Transverse colon (tissue), 4 donors: ENCODE results near the gene AIPL1. TPM values are rescaled to one million over a fixed set of nuclear protein-coding genes. Genes with fewer than 3 reads are reported as not detected.
"Not testable (repeated sequence)": the region's sequence is repeated elsewhere in the genome, so short reads cannot be mapped to it uniquely, and the experiment has no call there.

ENCODE experiments used
- DNase-seq: peaks from one replicate; pipeline ENCODE4 v3.0.0-alpha.2; 2019
- H3K27ac ChIP-seq, 4 donors: fragments of 200-600 bp; sonication (generic); 2 replicates each; pipeline ENCODE4 v1.5.1; 2016 to 2018; ENCODE audit warnings: inconsistent platforms in 4 of 4
- H3K27me3 ChIP-seq: fragments of 200-600 bp; sonication (generic); 2 replicates; pipeline ENCODE4 v1.5.1; 2017; ENCODE audit warnings: inconsistent platforms
- H3K36me3 ChIP-seq, 4 donors: fragments of 200-600 bp; sonication (generic); 2 replicates each; pipeline ENCODE4 v1.5.1; 2017 to 2019; ENCODE audit warnings: inconsistent platforms in 4 of 4
- H3K4me1 ChIP-seq, 4 donors: fragments of 200-600 bp; sonication (generic); 2 replicates each; pipeline ENCODE4 v1.5.1; 2017 to 2020; ENCODE audit warnings: inconsistent platforms in 4 of 4
- H3K4me3 ChIP-seq, 4 donors: fragments of 200-600 bp; sonication (generic); 1 replicate in 1 of 4; 2 replicates in 3 of 4; pipeline versions ENCODE4 v1.5.1 to v1.6.1; 2017 to 2019; ENCODE audit warnings: inconsistent platforms in 4 of 4
- H3K9me3 ChIP-seq, 2 donors: fragments of 200-600 bp; sonication (generic); 2 replicates each; pipeline ENCODE4 v1.5.1; 2017 to 2019; ENCODE audit warnings: inconsistent platforms in 2 of 2
- CTCF ChIP-seq, 5 experiments: fragments of 200-600 bp in 3 of 5; fragments of 450-650 bp in 2 of 5; sonication (generic) in 3 of 5; IDR thresholded peaks; 1 replicate in 2 of 5; 2 replicates in 3 of 5; pipeline ENCODE4 v1.5.1; 2016 to 2017; ENCODE audit warnings: antibody characterized with exemption in 5 of 5, inconsistent platforms in 3 of 5, mild to moderate bottlenecking in 2 of 5, moderate library complexity in 1 of 5
- EP300 ChIP-seq: sonication (generic); formaldehyde crosslinking; IDR thresholded peaks from one replicate; pipeline ENCODE4 v1.6.1; 2017; ENCODE audit warnings: antibody characterized with exemption, low read depth
- POLR2A ChIP-seq: fragments of 450-650 bp; IDR thresholded peaks from one replicate; pipeline ENCODE4 v1.6.1; 2016; ENCODE audit warnings: antibody characterized with exemption, mild to moderate bottlenecking, moderate library complexity
- POLR2AphosphoS5 ChIP-seq, 3 donors: sonication (generic); formaldehyde crosslinking; IDR thresholded peaks; one replicate each; pipeline ENCODE4 v1.6.1; 2016; ENCODE audit warnings: antibody characterized with exemption in 3 of 3
- WGBS, 2 donors: methylation state at CpG; one replicate each; pipeline ENCODE4 v1.1.5; 2018; ENCODE audit warnings: low coverage in 1 of 2; 5-methylcytosine and 5-hydroxymethylcytosine counted together
- in situ Hi-C, 4 donors: fragments of 200-750 bp; cut with MboI; loops; one replicate each; pipeline versions ENCODE4 v1.15.0 to v1.15.1; 2017; ENCODE audit warnings: low sequenced_read_pairs in 3 of 4, low pct_ligation_motif_present in 1 of 4, low pct_unique_long_range_greater_than_20kb in 1 of 4
- intact Hi-C: fragments of 100-400 bp; cut with DNase I; formaldehyde crosslinking; loops from one replicate; pipeline ENCODE4 v1.15.1; 2023; ENCODE audit warnings: low total_unique reads
- total RNA-seq, 4 donors: library from RNA; depleted of rRNA; stranded (reverse); fragments of >200 nt; gene quantifications; one replicate each; pipeline ENCODE4 v1.1.0, GENCODE V29; 2016

AIPL1 gene
- not detected for total RNA-seq

- H3K27ac ChIP-seq: no peak within 1 kb of the TSS
- intact Hi-C loops (no loop called here), in situ Hi-C loops (loop anchor here in 1 of 4 donors (10.0 kb wide), 1 partner anchor 850 kb away; the partner anchor contains the start of gene NLRP1)
Observed at GRCh38 chr17:6435051-6435450, at the start of gene AIPL1. AIPL1 (minus strand) TSS chr17:6435121; CDS start chr17:6435104, 17 bp downstream.

GRCh38 chr17:6483507-6483906 is 48.6 kb upstream of the AIPL1 start:
- no peak for TF ChIP-seq POLR2A
- no peak for TF ChIP-seq CTCF (IDR thresholded peaks at IDR 0.05)
- TF ChIP-seq POLR2AphosphoS5 (IDR thresholded peaks at IDR 0.05): no peak
- TF ChIP-seq EP300: no peak
- Histone ChIP-seq H3K27me3 (no peaks in the 10 kb centered on the region), H3K4me1 (no peaks in the 10 kb centered on the region), H3K27ac (no peak overlapping the region), H3K9me3 (no peaks in the 10 kb centered on the region), H3K36me3 (no peaks in the 10 kb centered on the region), H3K4me3 (no peak overlapping the region)
- no peak for DNase-seq
- intact Hi-C loops (no loop called here), in situ Hi-C loops (no loop called here)
- WGBS, 2 donors: 90 to 100% methylated on average over 2 to 16 of the region's 16 CpGs

More at GRCh38 chr17:6435051-6435450, at the start of gene AIPL1:
- H3K9me3 ChIP-seq: peaks cover 8 to 9% of the 10 kb centered on the region in 2 donors
- peaks cover 31% of the 10 kb centered on the region for H3K27me3 ChIP-seq
- no peak for DNase-seq
- no peaks in the 10 kb centered on the region for H3K36me3 ChIP-seq
- TF ChIP-seq POLR2A: no peak
- TF ChIP-seq CTCF (IDR thresholded peaks at IDR 0.05): no peak
- TF ChIP-seq EP300: no peak
- no peak for TF ChIP-seq POLR2AphosphoS5 (IDR thresholded peaks at IDR 0.05)
- 85 to 93% methylated on average over 3 to 16 of the region's 16 CpGs for WGBS, 2 donors
- no peaks in the 10 kb centered on the region for H3K4me1 ChIP-seq
- H3K4me3 ChIP-seq: no peak within 1 kb of the TSS

GRCh38 chr17:6482796-6483195 is 47.9 kb upstream of the AIPL1 start:
- H3K27ac ChIP-seq, H3K9me3 ChIP-seq, H3K4me3 ChIP-seq, H3K27me3 ChIP-seq, intact Hi-C loops, in situ Hi-C loops, DNase-seq, H3K36me3 ChIP-seq, H3K4me1 ChIP-seq: not testable (repeated sequence)
- whole genome bisulfite sequencing, 2 donors: 72 to 80% methylated on average over 3 to 10 of the region's 10 CpGs

GRCh38 chr17:6482105-6482455 is 47.2 kb upstream of the AIPL1 start:
- in situ Hi-C loops (no loop called here), intact Hi-C loops (no loop called here)
- Histone ChIP-seq H3K36me3 (no peaks in the 10 kb centered on the region), H3K27me3 (no peaks in the 10 kb centered on the region), H3K27ac (no peak overlapping the region), H3K4me1 (no peaks in the 10 kb centered on the region), H3K9me3 (no peaks in the 10 kb centered on the region), H3K4me3 (no peak overlapping the region)
- TF ChIP-seq CTCF (IDR thresholded peaks at IDR 0.05) (no peak), POLR2A (no peak), EP300 (no peak), POLR2AphosphoS5 (IDR thresholded peaks at IDR 0.05) (no peak)
- no peak for DNase-seq
- WGBS, 2 donors: 90 to 100% methylated on average over 1 to 6 of the region's 6 CpGs

GRCh38 chr17:6480303-6480675 is 45.4 kb upstream of the AIPL1 start:
- Histone ChIP-seq H3K27me3 (no peaks in the 10 kb centered on the region), H3K9me3 (no peaks in the 10 kb centered on the region), H3K36me3 (no peaks in the 10 kb centered on the region), H3K4me3 (no peak overlapping the region), H3K27ac (no peak overlapping the region), H3K4me1 (no peaks in the 10 kb centered on the region)
- WGBS, 2 donors: 71% methylated on average over 5 of the region's 9 CpGs; no CpG with 5 or more reads in 1 of the 2 donors
- no peak for DNase-seq
- intact Hi-C loops (no loop called here), in situ Hi-C loops (no loop called here)
- TF ChIP-seq POLR2AphosphoS5 (IDR thresholded peaks at IDR 0.05) (no peak), EP300 (no peak), CTCF (IDR thresholded peaks at IDR 0.05) (no peak), POLR2A (no peak)
